ENCODE data around the gene GTF2F2.
A peak's percentile ranks its signal among the peaks of the same experiment; 100 is the strongest.
"Not testable (repeated sequence)": the region's sequence is repeated elsewhere in the genome, so short reads cannot be mapped to it uniquely, and the experiment has no call there.

Gene GTF2F2

DNA sequence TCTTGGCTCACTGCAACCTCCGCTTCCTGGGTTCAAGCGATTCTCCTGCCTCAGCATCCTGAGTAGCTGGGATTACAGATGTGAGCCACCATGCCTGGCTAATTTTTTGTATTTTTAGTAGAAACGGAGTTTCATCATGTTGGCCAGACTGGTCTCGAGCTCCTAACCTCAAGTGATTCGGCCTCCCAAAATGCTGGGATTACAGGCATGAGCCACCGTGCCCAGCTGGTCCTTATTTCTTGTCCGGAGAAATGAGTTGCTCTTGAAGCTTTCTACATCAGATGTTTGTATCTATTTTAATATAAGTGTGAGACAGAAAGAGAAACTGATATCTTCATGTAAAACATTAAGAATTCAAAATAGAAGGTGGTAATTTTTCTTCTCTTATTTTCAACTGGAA, 124.4 kb downstream of the GTF2F2 start:
- FAIRE-seq; DNase-seq (ENCODE audit: low spot score): not testable (repeated sequence)

DNA sequence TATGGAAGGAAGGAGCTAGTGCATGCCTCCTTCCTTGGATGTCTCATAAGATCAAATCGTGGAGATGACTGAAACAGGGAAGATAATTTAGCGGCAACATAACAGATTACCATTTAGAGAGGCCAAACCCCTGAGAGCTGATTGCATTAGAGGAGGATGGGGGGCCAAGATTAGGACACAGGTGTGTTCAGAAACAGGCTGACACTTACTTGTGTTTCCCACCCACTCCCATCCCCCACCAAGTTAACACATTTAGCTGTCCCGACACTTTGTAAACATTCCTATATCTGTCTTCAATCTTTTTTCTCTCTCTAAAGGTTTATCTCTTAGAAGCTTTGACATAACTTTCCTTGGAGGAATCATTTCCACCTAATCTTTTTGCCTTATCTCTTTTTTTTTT, 129.4 kb downstream of the GTF2F2 start:
- DNase-seq (ENCODE audit: low spot score) (no peak), FAIRE-seq (no peak)

DNA sequence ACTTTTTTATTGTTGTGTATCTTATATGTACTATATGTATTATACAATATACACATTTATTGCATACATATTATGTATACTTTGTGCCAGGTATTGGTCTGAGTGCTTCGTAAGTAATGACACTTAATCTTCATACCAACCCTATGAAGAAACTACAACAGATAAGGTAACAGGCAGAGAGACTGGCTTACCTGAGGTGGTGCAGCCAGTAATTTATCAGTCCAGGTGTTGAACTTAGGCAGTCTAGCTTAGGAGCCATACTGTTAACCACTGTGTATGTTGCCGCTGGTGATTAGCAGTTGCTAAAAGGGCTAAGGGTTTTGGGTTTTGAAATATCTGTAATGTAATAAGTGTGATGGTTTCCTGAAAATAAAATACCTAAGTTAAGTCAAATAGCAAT, 134.1 kb downstream of the GTF2F2 start:
- no peak for FAIRE-seq
- no peak for DNase-seq (ENCODE audit: low spot score)

DNA sequence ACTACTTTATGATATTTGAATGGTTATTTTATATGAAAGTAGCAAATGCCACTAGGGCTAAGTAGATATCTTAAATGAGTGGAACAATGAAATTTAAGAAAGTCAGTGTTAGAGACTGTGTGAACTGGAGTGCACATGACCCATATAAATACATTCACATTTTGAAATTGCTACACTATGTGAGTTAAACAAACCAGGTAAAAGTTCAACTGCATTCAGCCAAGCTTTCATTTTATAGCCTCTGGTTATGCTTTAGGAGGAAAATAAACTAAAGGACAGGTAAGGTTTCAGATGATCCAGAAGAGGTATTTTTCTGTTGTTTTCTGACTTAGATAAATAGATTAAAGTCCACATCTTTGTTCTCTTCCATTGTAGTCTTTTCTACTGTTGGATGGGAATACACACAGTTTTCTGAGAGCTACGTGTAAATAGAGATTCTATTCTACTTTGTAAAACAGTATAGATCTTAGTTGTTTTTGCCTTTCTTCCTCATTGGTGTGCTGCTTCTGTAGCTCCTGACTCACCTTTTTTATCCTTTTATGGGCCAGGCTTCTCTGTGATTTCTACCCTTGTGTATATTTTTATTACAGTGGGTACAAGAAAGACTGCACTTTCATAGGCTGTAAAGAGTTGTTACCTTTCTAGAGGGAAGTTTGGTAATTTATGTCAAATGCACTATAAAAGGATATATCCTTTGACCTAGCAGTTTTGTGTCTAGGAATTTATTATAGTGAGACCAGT, 135.1 kb downstream of the GTF2F2 start:
- FAIRE-seq (no peak), DNase-seq (ENCODE audit: low spot score) (no peak)

DNA sequence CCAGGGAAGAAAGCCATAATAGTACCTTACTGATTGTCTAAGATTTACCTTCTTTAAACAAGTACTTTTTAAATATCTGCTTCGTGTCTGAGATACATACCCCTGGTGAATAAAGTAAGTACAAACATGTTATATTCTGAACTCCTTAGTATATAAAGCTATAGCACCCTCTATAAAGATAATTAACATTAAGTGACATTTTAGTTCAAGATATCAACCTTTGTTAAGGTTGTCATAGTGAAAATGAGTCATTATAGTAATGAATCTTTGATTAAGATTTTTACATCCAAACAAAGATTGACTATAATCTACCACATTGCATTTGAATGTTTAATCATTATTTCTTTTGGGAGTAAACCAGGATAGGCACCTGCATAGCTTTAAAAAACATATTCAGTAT, 135.9 kb downstream of the GTF2F2 start:
- FAIRE-seq = no peak
- DNase-seq (ENCODE audit: low spot score) = no peak

DNA sequence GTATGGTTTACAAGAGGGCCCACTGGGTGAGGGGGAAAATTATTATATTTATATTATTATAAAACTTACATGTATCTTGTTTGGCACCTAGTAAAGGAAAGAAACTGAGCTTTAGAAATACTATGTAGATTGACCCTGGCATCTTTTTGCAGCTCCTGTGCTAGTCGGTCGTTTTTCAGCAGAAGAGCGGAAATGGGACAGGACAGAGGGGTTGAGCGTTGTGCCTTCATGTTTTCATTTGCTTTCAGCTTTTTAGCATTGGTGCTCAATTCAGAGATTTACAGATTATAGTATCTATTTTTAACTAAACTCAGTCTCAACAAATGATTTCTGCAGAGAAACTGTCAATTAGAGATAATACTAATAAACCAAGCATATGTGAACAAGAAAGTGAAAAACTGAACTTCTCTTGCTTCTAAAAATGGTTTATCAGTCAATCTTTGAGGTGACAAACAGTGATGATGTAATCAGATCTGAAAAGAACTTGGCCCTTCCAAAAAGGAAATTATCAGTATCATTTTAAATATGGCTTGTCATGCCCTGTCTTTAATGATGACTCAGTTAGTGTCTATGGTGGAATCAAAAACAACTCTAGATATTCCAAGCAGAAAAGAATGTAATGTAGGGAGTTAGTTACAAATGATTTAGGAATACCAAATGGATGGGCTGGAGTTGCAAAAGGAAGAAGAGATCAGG, 137.5 kb downstream of the GTF2F2 start:
- FAIRE-seq = no peak
- peak; percentile 25 for DNase-seq (ENCODE audit: low spot score)

DNA sequence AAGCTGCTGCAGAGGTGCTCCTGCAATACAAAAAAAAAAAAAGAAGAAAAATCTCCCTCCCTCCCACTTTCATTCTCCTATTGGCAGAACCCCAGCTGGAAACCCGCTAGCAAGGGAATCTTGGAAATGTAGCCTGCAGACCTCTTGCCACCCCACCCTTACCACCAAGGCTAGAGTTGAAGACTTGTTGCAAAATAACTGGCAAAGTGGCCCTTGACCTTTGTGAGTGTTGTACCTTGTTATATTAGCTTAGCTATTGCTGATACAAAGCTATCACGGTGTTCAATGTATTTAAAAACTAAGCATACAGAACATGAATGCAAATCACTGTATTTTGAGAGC, 138.0 kb downstream of the GTF2F2 start:
- no peak for DNase-seq (ENCODE audit: low spot score)
- FAIRE-seq = no peak

DNA sequence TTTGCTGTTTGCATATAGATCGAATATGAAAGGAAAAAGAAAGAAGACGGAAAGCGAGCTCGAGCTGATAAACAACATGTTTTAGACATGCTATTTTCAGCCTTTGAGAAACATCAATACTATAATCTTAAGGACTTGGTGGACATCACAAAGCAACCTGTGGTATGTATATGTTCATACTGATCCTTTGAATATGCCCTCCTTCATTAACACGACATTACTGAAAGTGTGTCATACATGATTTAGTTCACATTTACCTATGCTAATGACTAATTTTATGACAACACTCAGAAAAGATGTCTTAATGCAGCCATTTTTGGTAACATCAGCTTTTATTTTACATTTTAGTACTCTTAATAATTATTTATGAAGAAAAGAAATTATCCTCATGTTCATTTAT, 146.9 kb downstream of the GTF2F2 start:
- FAIRE-seq = no peak
- no peak for DNase-seq (ENCODE audit: low spot score)

DNA sequence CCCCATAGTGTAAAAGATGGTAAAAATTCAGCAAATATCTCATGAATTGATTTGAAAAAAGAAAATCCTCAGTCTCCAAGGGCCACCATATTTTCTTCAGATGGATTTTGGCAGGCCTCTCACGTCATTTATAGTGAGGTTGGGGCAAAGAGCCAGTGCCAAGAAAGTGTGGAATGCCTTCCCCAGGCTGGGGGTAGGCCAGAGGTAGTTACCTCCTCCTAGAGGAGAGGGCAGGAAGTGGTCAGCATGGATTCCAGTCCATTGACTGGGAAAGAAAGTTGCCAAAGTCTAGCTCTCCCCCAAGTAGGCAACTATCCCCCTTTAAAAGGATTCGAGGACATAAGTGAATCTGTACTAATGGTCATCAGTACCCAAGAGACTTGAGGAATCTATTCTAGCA, 148.9 kb downstream of the GTF2F2 start:
- peak; percentile 41 for DNase-seq (ENCODE audit: low spot score)
- FAIRE-seq = no peak

DNA sequence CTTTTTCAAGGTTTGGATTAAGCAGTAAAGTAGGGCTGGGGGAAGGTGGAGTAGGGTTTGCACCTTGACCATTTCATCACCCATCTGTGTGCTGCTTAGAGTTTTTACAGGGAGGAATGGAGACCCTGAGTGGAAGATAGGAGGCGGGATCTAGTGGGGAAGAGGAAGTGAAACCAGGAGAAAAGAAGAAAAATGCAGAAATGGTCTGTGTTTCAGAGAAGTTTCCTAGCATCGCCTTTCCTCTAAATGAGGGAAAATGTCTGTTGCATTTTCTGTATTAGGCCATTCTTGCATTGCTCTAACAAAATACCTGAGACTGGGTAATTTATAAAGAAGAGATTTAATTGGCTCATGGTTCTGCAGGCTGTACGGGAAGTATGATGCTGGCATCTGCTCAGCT, 156.6 kb downstream of the GTF2F2 start:
- no peak for FAIRE-seq
- no peak for DNase-seq (ENCODE audit: low spot score)

DNA sequence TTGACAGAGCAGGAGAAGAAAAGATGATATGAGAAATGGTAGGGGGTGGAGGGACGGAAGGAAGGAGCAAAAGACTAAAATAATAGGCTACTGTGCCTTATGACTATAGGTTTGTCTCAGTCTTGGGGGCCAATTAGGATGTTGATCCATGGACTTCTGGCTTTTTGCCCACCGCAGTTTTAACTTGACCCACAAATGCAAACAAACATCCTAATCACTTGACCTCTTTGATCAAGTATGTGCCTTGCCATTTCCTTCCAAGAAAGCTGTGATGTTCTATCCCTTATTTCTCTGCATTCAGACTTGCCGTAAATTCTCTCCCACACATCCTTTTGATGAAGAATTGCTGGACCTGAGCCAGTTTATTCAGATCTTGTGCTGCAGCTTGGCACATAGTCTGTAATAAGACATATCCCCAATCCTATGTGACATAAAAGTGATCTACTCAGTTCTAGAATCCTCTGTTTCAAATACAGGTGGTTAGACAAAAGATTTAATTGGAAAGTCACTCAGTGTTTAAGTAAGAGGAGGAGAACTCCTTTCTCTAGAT, 157.9 kb downstream of the GTF2F2 start:
- no peak for DNase-seq (ENCODE audit: low spot score)
- FAIRE-seq = no peak

DNA sequence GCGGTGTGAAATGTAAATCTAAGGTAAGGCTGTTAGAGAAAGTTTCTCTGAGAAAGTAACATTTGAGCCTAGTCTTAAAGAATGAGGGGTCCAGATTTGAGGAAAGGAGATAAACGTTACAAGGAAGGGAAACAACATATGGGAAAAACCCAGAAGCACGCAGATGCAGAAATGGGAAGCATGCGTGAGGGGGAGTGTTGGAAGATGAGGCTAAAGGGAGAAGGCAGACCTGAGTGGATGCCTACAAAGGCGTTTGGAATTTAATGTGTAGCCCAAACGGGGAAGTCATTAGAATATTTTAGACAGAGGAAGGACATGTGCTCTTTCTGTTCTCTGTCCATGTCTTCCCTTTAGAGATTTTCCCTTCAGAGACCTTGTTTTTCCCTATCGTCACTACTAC, 159.7 kb downstream of the GTF2F2 start:
- no peak for DNase-seq (ENCODE audit: low spot score)
- no peak for FAIRE-seq

DNA sequence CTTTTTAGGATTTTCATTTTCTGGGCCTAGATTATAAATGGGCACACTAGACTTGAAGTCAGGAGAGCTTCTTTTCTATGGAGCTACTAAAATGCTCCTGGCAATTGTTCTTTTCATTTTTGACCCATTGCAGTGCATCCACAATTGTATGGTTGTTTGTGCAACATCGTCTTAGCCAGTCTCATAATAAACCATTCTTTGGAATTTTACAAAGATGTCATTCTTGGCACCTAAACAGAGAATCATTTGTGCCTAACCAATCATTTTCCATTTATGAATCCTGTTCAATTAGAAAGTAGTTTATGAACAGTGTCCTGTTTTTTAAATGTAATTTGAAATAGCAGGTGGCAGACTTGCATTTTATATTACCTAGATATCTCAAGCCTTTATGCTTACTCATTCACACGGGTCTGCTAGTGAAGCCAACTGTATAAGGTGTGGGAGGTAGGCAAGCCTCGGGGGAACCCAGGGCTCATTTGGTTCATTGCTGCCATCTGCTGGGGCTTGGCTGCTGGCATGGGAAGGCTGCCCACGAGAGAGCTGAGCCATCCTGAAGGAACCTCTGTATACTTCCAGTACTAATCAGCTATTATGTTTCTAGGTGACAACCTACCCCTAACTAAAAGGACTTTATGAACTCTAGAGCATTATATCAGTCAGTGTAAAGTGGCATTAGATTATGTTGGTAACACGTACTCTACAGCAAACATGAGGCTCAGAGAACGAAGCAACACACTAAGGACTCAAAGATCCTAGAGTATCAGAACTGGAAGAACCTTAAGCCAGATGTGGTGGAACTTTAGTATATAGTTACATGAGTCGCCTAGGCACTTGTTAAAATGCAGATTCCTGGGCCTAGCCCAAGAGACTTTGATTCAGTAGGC, 160.7 kb downstream of the GTF2F2 start:
- FAIRE-seq = peak; percentile 80

DNA sequence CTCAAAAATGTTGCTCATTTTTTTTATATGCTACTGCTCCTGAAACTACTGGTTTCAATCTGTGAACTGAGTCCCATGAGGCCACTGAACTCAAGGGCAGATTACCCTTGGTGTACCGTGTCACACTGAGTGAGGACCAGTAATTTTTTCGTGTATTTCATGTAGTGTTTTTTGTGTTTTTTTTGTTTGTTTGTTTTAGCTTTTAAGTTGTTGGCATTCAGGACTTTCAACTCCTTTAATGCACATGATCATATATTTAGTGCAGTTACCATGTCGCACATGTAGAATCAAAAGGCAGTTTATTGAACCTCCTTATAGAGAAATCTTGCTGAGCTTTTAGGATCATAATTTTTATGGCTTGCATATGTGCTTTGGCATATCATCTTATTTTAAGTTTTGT, 162.7 kb downstream of the GTF2F2 start:
- DNase-seq (ENCODE audit: low spot score) (no peak), FAIRE-seq (no peak)

More for the DNA sequence above, 160.7 kb downstream of the GTF2F2 start:
- DNase-seq (ENCODE audit: low spot score) = peak; percentile 75

DNA sequence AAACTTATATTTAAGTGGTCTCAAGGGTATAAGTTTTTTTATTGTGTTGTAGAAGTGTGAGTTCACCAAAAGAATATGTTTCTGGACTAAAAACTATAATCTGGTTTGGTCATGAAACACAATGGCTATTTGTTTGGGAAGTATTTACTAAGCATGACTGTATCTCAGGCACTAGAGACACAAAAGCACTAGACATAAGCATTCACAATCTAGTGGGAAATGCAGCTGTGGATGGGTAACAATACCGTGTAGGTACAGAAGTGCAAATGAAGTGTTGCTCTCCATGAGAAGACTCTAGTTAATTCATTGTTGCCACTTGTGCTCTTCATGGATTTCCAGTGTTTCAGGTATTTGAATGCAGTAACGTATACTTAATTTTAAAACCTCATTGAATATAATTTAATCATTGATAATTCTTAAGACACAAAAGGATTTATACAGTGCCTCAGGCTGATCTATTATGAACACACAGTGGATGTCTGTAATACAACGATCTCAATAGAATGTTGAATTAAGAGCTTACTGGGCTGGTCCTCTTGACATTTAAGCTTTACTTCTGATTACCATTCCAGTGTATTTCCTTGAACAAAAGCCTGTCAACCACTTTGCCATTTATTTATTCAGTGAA, 169.7 kb downstream of the GTF2F2 start:
- DNase-seq (ENCODE audit: low spot score) (no peak), FAIRE-seq (no peak)

DNA sequence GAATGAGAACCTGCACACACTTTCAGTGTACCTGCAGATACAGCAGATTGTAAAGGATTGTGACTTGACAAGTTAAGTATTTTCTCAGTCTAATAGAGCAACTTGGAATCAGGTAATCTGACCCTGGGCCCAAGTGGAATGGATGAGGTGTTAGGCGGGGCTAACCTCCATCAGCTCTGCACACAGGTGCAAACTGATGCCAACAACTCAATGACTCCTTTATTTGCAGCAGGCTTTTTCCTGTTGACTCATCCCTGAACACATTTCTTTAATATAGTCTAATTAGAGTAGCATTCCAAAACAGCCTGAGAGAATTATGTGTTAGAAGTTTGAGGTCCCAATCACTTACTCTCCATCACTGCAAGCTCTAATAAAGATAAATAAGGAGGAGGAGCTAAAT, 171.9 kb downstream of the GTF2F2 start:
- no peak for DNase-seq (ENCODE audit: low spot score)

DNA sequence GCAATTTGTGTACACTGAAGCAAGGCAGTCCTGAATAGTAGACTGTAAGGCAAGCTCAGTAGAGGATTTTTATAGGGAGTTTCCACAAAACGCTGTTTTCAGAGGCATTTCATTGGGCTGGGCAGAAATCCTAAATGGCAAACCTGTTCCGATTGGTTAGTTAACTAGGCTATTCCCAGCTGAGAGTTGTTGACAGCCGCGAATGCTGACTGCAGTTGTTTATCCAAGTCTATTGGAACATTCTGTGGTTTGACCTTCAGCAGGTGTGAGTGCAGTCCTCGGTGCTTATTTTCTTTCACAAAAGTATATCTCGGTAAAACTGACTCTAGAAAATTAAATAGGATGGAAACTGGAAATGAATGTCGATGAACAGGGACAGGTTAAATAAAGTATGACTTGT, 175.2 kb downstream of the GTF2F2 start:
- FAIRE-seq (no peak), DNase-seq (ENCODE audit: low spot score) (no peak)

More for the DNA sequence above, 171.9 kb downstream of the GTF2F2 start:
- FAIRE-seq = no peak

DNA sequence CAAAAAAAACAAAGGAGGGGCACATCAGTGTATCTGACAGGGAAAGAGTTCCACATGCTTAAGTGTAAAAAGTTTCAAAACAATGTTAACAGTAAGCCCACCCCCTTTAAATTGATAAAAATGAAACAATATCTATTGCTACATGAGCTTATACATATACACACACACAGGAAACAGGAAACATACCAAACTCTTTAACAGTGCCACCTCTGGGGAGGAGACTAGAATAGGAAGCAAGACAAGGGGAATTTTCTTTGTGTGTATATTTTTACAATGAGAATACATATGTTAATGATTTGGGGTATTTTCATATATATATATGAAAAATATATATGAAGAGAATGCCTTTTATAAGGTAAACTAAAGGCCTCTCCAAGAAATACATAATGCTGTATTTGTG, 175.9 kb downstream of the GTF2F2 start:
- no peak for FAIRE-seq
- no peak for DNase-seq (ENCODE audit: low spot score)

DNA sequence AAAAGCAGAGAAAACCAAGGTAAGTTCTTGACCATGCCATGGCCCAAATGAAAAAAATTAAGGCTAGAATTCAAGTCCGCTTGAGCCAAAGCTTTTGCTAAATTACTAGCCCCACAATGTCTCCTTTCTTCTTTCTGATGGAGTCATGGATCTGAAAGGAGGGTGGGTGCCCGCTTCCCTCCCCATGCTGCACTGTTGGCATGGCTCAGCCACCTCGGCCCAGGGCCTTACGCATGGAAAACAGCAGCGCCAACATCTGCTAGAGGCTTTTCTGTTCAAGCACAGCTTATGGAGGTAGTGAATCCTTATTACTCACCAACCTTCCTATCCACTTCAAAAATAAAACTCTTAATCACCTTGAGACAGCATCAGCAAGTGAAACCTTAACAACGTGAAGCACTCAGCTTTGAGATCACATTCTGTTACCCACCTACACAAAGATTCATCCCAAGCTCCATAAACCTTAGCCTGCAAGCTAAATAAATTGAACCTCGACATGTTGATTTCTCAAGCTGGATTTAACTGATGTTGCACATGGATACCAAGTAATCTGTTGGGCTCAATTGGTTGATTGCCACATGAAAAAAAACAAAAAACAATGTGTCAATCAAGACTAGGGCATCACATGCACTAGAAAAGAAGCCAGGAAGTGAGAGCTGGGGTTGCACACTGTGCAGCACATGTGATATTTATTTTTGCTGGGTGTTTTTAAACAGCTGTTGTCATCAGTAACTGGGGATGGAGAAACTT, 177.3 kb downstream of the GTF2F2 start:
- FAIRE-seq (no peak), DNase-seq (ENCODE audit: low spot score) (no peak)

DNA sequence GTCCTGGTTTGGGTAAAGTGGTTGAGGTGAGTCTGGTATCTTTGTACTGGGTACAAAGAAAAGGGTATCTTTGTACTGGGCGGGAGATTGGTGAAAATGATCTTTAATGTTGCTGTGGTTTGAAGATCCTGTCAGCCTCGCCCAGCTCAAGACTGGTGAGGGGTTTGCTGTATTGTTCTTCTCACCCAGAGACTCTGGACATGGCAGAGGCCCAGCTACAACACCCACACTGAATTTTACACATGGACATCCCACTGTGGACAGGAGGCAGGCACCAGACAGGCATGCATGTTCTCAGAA, 177.8 kb downstream of the GTF2F2 start:
- no peak for FAIRE-seq
- no peak for DNase-seq (ENCODE audit: low spot score)

DNA sequence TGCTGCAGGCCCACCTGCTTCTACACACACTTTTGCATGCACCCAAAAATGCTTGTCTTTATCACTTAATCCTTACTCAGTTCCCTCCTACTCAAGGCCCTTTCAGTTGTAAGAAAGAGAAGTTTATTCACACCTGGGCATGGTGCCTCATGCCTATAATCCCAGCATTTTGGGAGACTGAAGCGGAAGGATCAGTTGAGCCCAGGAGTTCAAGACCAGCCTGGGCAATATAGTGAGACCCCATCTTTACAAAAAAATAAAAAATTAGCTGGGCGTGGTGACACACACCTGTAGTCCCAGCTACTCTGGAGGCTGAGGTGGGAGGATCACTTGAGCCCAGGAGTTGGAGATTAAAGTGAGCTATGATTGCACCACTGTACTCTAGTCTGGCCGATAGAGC, 178.2 kb downstream of the GTF2F2 start:
- not testable (repeated sequence) for DNase-seq (ENCODE audit: low spot score); FAIRE-seq
